H9 (cell line): ENCODE data around the gene CNOT10. TPM values are rescaled to one million over a fixed set of nuclear protein-coding genes. Genes with fewer than 3 reads are reported as not detected.

ENCODE experiments used
- DNase-seq: peaks from one replicate; pipeline ENCODE4 v3.0.0-alpha.2; 2017
- H2AFZ ChIP-seq: one replicate; pipeline ENCODE4 v1.6.1; 2013; ENCODE audit warnings: mild to moderate bottlenecking, low read length, control low read depth, moderate library complexity
- H2AK5ac ChIP-seq: 2 replicates; pipeline ENCODE4 v1.6.1; 2013; ENCODE audit warnings: low read length, control low read depth, mixed read lengths; ENCODE audit not compliant: insufficient read length
- H2BK120ac ChIP-seq: one replicate; pipeline ENCODE4 v1.6.1; 2013; ENCODE audit warnings: low read depth, mild to moderate bottlenecking, low read length, control low read depth, inconsistent platforms; ENCODE audit not compliant: poor library complexity, severe bottlenecking
- H2BK12ac ChIP-seq: 2 replicates; pipeline ENCODE4 v1.6.1; 2013; ENCODE audit warnings: low read length, control low read depth, mixed read lengths, low read depth; ENCODE audit not compliant: insufficient read length
- H2BK15ac ChIP-seq: 2 replicates; pipeline ENCODE4 v1.6.1; 2013; ENCODE audit warnings: low read depth, low read length, control low read depth
- H2BK20ac ChIP-seq: one replicate; pipeline ENCODE4 v1.6.1; 2013; ENCODE audit warnings: low read depth, mild to moderate bottlenecking, low read length, control low read depth, inconsistent platforms; ENCODE audit not compliant: poor library complexity, severe bottlenecking
- H2BK5ac ChIP-seq: 2 replicates; pipeline ENCODE4 v1.6.1; 2013; ENCODE audit warnings: low read length, control low read depth, mixed read lengths; ENCODE audit not compliant: insufficient read length
- H3K14ac ChIP-seq: 2 replicates; pipeline ENCODE4 v1.6.1; 2013; ENCODE audit warnings: low read length, control low read depth; ENCODE audit not compliant: insufficient read depth
- H3K18ac ChIP-seq: 2 replicates; pipeline ENCODE4 v1.6.1; 2013; ENCODE audit warnings: low read depth, mild to moderate bottlenecking, mixed read lengths, low read length, control low read depth; ENCODE audit not compliant: insufficient read length
- H3K23ac ChIP-seq: 2 replicates; pipeline ENCODE4 v1.6.1; 2013; ENCODE audit warnings: low read length, control low read depth, mixed read lengths, low read depth; ENCODE audit not compliant: insufficient read length
- H3K23me2 ChIP-seq: 2 replicates; pipeline ENCODE4 v1.6.1; 2013; ENCODE audit warnings: low read depth, mild to moderate bottlenecking, mixed read lengths, low read length, control low read depth; ENCODE audit not compliant: insufficient read length, poor library complexity, severe bottlenecking
- H3K27ac ChIP-seq: 2 replicates; pipeline ENCODE4 v1.5.1; 2013; ENCODE audit warnings: low read length, control low read depth, mixed read lengths, low read depth; ENCODE audit not compliant: insufficient read length
- H3K27me3 ChIP-seq: 2 replicates; pipeline ENCODE4 v1.6.1; 2013; ENCODE audit warnings: low read length, control low read depth, inconsistent platforms; ENCODE audit not compliant: insufficient read depth
- H3K4ac ChIP-seq: 2 replicates; pipeline ENCODE4 v1.6.1; 2013; ENCODE audit warnings: low read depth, mild to moderate bottlenecking, control low read depth, inconsistent platforms, low read length, moderate library complexity
- H3K4me1 ChIP-seq: 2 replicates; pipeline ENCODE4 v1.6.1; 2013; ENCODE audit warnings: low read length, control low read depth, inconsistent platforms; ENCODE audit not compliant: insufficient read depth
- H3K4me2 ChIP-seq: 2 replicates; pipeline ENCODE4 v1.6.1; 2013; ENCODE audit warnings: low read length, control low read depth, mixed read lengths; ENCODE audit not compliant: insufficient read length, insufficient read depth
- H3K56ac ChIP-seq: 2 replicates; pipeline ENCODE4 v1.6.1; 2013; ENCODE audit warnings: low read depth, mild to moderate bottlenecking, mixed read lengths, low read length, control low read depth; ENCODE audit not compliant: insufficient read length
- H3K79me1 ChIP-seq: 2 replicates; pipeline ENCODE4 v1.6.1; 2013; ENCODE audit warnings: low read depth, mild to moderate bottlenecking, moderate library complexity, low read length, control low read depth, inconsistent platforms; ENCODE audit not compliant: insufficient read depth, poor library complexity, severe bottlenecking
- H3K79me2 ChIP-seq: 2 replicates; pipeline ENCODE4 v1.6.1; 2013; ENCODE audit warnings: low read length, control low read depth, inconsistent platforms; ENCODE audit not compliant: insufficient read depth
- H3K9ac ChIP-seq: 2 replicates; pipeline ENCODE4 v1.6.1; 2013; ENCODE audit warnings: low read length, control low read depth, mixed read lengths; ENCODE audit not compliant: insufficient read length; ENCODE audit errors: extremely low read depth
- H3K9me3 ChIP-seq: one replicate; pipeline ENCODE4 v1.6.1; 2013; ENCODE audit warnings: low read depth, low read length, inconsistent platforms; ENCODE audit not compliant: control insufficient read depth
- H3T11ph ChIP-seq: one replicate; pipeline ENCODE4 v1.6.1; 2013; ENCODE audit warnings: mild to moderate bottlenecking, low read length, control low read depth, inconsistent platforms
- H4K20me1 ChIP-seq: one replicate; pipeline ENCODE4 v1.6.1; 2013; ENCODE audit not compliant: control insufficient read depth, insufficient read length, insufficient read depth
- H4K5ac ChIP-seq: 2 replicates; pipeline ENCODE4 v1.6.1; 2013; ENCODE audit warnings: low read depth, mild to moderate bottlenecking, mixed read lengths, low read length, control low read depth; ENCODE audit not compliant: insufficient read length
- H4K8ac ChIP-seq: replicated peaks from 2 replicates; pipeline ENCODE4 v1.6.1; 2013; ENCODE audit warnings: low read length, control low read depth, mixed read lengths, low read depth; ENCODE audit not compliant: insufficient read length
- H4K91ac ChIP-seq: 2 replicates; pipeline ENCODE4 v1.6.1; 2013; ENCODE audit warnings: low read depth, mild to moderate bottlenecking, moderate library complexity, mixed read lengths, low read length, control low read depth; ENCODE audit not compliant: insufficient read length
- H3K27ac Mint-ChIP-seq, 3 experiments: 2 replicates in 2 of 3; 3 replicates in 1 of 3; pipeline ENCODE4 v1.8.0; 2020 to 2021; ENCODE audit warnings: mixed read lengths in 3 of 3, mild to moderate bottlenecking in 1 of 3, moderate library complexity in 1 of 3
- H3K27me3 Mint-ChIP-seq: 2 replicates; pipeline ENCODE4 v1.8.0; 2021; ENCODE audit warnings: low read depth, mild to moderate bottlenecking, moderate library complexity, mixed read lengths
- H3K36me3 Mint-ChIP-seq, 3 experiments: 2 replicates in 2 of 3; 3 replicates in 1 of 3; pipeline ENCODE4 v1.8.0; 2020 to 2021; ENCODE audit warnings: low read depth in 3 of 3, mixed read lengths in 3 of 3; ENCODE audit not compliant: insufficient read depth in 1 of 3
- H3K4me1 Mint-ChIP-seq, 2 experiments: 2 replicates each; pipeline ENCODE4 v1.8.0; 2020; ENCODE audit warnings: mixed read lengths in 2 of 2
- H3K4me3 Mint-ChIP-seq, 2 experiments: 2 replicates in 1 of 2; 3 replicates in 1 of 2; pipeline ENCODE4 v1.8.0; 2020 to 2021; ENCODE audit warnings: mild to moderate bottlenecking in 2 of 2, mixed read lengths in 2 of 2, moderate library complexity in 1 of 2
- H3K9me3 Mint-ChIP-seq, 2 experiments: 2 replicates in 1 of 2; 3 replicates in 1 of 2; pipeline ENCODE4 v1.8.0; 2020; ENCODE audit warnings: mild to moderate bottlenecking in 2 of 2, mixed read lengths in 2 of 2, moderate library complexity in 1 of 2
- CTCF ChIP-seq: fragments of 200-600 bp; sonication (generic); conservative IDR thresholded peaks from 3 replicates; pipeline ENCODE4 v1.8.0; 2021; ENCODE audit warnings: antibody characterized with exemption, mild to moderate bottlenecking
- WGBS: extraction: QIAGEN DNeasy Blood & Tissue Kit; methylation state at CpG from one replicate; pipeline ENCODE4 v1.1.7; 2013; ENCODE audit warnings: missing lambda C conversion rate, low lambda C conversion rate, mixed read lengths; ENCODE audit not compliant: insufficient read length; ENCODE audit errors: extremely low coverage; 5-methylcytosine and 5-hydroxymethylcytosine counted together
- total RNA-seq: library from RNA; stranded (reverse); gene quantifications from 2 replicates; pipeline ENCODE4 v1.2.1, GENCODE V29; 2021

The CNOT10 gene
- total RNA-seq, 1 experiment from 2014 or later = 55.4 TPM

DNA sequence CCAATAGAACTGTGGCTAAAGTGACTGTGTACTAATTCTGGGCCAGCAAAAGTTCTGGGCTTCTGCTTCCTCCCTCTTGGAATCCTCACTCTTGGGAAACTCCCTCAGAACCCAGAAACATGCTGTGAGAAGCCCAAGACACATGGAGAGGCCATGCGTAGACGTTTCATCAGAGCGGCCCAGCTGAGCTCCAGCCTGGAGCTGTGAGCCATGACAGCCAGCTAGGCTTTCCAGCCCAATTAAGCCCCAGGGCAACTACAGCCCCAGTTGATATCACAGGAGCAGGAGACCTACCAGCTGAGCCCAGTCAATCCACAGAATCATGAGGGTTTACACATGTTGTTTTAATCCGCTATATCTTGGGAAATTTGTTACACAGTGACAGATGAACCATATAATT is 43.6 kb upstream of the CNOT10 start:
- Histone ChIP-seq H3K14ac (no peak overlapping the region), H3K9me3 (no peaks in the 10 kb centered on the region), H2BK12ac (no peak overlapping the region), H3K18ac (no peak overlapping the region), H3K23ac (no peak overlapping the region), H2AK5ac (no peak overlapping the region), H3K23me2 (no peaks in the 10 kb centered on the region), H3T11ph (no peak overlapping the region), H2BK20ac (no peak overlapping the region), H4K20me1 (no peaks in the 10 kb centered on the region), H2BK5ac (no peak overlapping the region), H4K5ac (no peak overlapping the region), H2BK120ac (no peak overlapping the region), H3K4me2 (no peak overlapping the region), H3K79me1 (no peaks in the 10 kb centered on the region), H4K91ac (no peak overlapping the region), H3K27ac (no peak overlapping the region), H3K9ac (no peak overlapping the region), H2BK15ac (no peak overlapping the region), H2AFZ (no peak overlapping the region), H3K79me2 (no peaks in the 10 kb centered on the region), H3K4ac (no peak overlapping the region), H4K8ac (no peak overlapping the region), H3K56ac (no peak overlapping the region), H3K4me1 (no peaks in the 10 kb centered on the region), H3K27me3 (no peaks in the 10 kb centered on the region)
- H3K9me3 Mint-ChIP-seq = no peaks in the 10 kb centered on the region; a peak in 1 of 5 replicates
- H3K36me3 Mint-ChIP-seq = no peaks in the 10 kb centered on the region
- H3K27ac Mint-ChIP-seq = no peak overlapping the region
- WGBS = no CpG with 5 or more reads among the region's 4 CpGs
- no peak overlapping the region for H3K4me3 Mint-ChIP-seq
- H3K4me1 Mint-ChIP-seq = peaks cover 0 to 2% of the 10 kb centered on the region in 2 experiments; a peak in 2 of 4 replicates
- DNase-seq = no peak
- H3K27me3 Mint-ChIP-seq = no peaks in the 10 kb centered on the region; the same call in 1 of the 2 replicates
- no peak for TF ChIP-seq CTCF
